Neural progenitor cell (in vitro differentiated cells): ENCODE data around the gene RPRD2. TPM values are rescaled to one million over a fixed set of nuclear protein-coding genes. Genes with fewer than 3 reads are reported as not detected.

Experiments used
- DNase-seq: peaks from one replicate; pipeline ENCODE4 v3.0.0-alpha.2; 2016; ENCODE audit warnings: low spot score
- H2AFZ ChIP-seq: fragments of 200-600 bp; sonication (generic); replicated peaks from 2 replicates; pipeline ENCODE4 v1.6.1; 2016; ENCODE audit warnings: antibody characterized with exemption
- H3F3A ChIP-seq: fragments of 200-600 bp; sonication (generic); 2 replicates; pipeline ENCODE4 v1.6.1; 2016; ENCODE audit warnings: antibody characterized with exemption, low read depth
- H3K27ac ChIP-seq: fragments of 200-600 bp; sonication (generic); 2 replicates; pipeline ENCODE4 v1.5.1; 2016; ENCODE audit warnings: mild to moderate bottlenecking
- H3K27me3 ChIP-seq: fragments of 200-600 bp; sonication (generic); 2 replicates; pipeline ENCODE4 v1.6.1; 2016; ENCODE audit warnings: mild to moderate bottlenecking, moderate library complexity
- H3K36me3 ChIP-seq: fragments of 200-600 bp; sonication (generic); 2 replicates; pipeline ENCODE4 v1.5.1; 2016
- H3K4me1 ChIP-seq: fragments of 200-600 bp; sonication (generic); 2 replicates; pipeline ENCODE4 v1.6.1; 2016; ENCODE audit warnings: mixed run types
- H3K4me2 ChIP-seq: fragments of 200-600 bp; sonication (generic); 2 replicates; pipeline ENCODE4 v1.6.1; 2016
- H3K4me3 ChIP-seq: fragments of 200-600 bp; sonication (generic); 2 replicates; pipeline ENCODE4 v1.5.1; 2016
- H3K79me2 ChIP-seq: fragments of 200-600 bp; sonication (generic); 2 replicates; pipeline ENCODE4 v1.6.1; 2016; ENCODE audit warnings: low read depth
- H3K9ac ChIP-seq: fragments of 200-600 bp; sonication (generic); 2 replicates; pipeline ENCODE4 v1.6.1; 2016
- H3K9me3 ChIP-seq: fragments of 200-600 bp; sonication (generic); 2 replicates; pipeline ENCODE4 v1.5.1; 2016; ENCODE audit warnings: low read depth
- H4K20me1 ChIP-seq: fragments of 200-600 bp; sonication (generic); 2 replicates; pipeline ENCODE4 v1.6.1; 2016; ENCODE audit warnings: low read depth
- H3K27ac Mint-ChIP-seq: 3 replicates; pipeline ENCODE4 v1.8.0; 2021; ENCODE audit warnings: mixed read lengths
- H3K27me3 Mint-ChIP-seq: 2 replicates; pipeline ENCODE4 v1.8.0; 2022; ENCODE audit warnings: low read depth, mild to moderate bottlenecking, inconsistent platforms, moderate library complexity, mixed read lengths; ENCODE audit not compliant: insufficient read depth
- H3K36me3 Mint-ChIP-seq: 3 replicates; pipeline ENCODE4 v1.8.0; 2021; ENCODE audit warnings: mixed read lengths
- H3K4me1 Mint-ChIP-seq: 3 replicates; pipeline ENCODE4 v1.8.0; 2021; ENCODE audit warnings: mixed read lengths
- H3K4me3 Mint-ChIP-seq: 3 replicates; pipeline ENCODE4 v1.8.0; 2021; ENCODE audit warnings: mild to moderate bottlenecking, moderate library complexity, mixed read lengths
- H3K9me3 Mint-ChIP-seq: 3 replicates; pipeline ENCODE4 v1.8.0; 2020; ENCODE audit warnings: mixed read lengths
- EZH2 ChIP-seq: fragments of 200-600 bp; sonication (generic); IDR thresholded peaks from 2 replicates; pipeline ENCODE4 v1.6.1; 2017; ENCODE audit warnings: antibody characterized with exemption, mild to moderate bottlenecking, moderate library complexity
- EZH2phosphoT487 ChIP-seq: fragments of 200-600 bp; sonication (generic); IDR thresholded peaks from 2 replicates; pipeline ENCODE4 v1.6.1; 2017; ENCODE audit warnings: antibody characterized with exemption
- total RNA-seq: library from RNA; depleted of rRNA; stranded (reverse); fragments of >200 nt; gene quantifications from 2 replicates; pipeline ENCODE4 v1.2.3, GENCODE V29; 2015; ENCODE audit warnings: low replicate concordance
- TF ChIP-seq, protein P1 (sequence below): fragments of 200-600 bp; sonication (generic); IDR thresholded peaks from 2 replicates; pipeline ENCODE4 v1.5.1; 2017; ENCODE audit warnings: antibody characterized with exemption, mild to moderate bottlenecking

RPRD2 gene
- total RNA-seq, 1 donor from 2014 or later: 20.0 TPM

DNA sequence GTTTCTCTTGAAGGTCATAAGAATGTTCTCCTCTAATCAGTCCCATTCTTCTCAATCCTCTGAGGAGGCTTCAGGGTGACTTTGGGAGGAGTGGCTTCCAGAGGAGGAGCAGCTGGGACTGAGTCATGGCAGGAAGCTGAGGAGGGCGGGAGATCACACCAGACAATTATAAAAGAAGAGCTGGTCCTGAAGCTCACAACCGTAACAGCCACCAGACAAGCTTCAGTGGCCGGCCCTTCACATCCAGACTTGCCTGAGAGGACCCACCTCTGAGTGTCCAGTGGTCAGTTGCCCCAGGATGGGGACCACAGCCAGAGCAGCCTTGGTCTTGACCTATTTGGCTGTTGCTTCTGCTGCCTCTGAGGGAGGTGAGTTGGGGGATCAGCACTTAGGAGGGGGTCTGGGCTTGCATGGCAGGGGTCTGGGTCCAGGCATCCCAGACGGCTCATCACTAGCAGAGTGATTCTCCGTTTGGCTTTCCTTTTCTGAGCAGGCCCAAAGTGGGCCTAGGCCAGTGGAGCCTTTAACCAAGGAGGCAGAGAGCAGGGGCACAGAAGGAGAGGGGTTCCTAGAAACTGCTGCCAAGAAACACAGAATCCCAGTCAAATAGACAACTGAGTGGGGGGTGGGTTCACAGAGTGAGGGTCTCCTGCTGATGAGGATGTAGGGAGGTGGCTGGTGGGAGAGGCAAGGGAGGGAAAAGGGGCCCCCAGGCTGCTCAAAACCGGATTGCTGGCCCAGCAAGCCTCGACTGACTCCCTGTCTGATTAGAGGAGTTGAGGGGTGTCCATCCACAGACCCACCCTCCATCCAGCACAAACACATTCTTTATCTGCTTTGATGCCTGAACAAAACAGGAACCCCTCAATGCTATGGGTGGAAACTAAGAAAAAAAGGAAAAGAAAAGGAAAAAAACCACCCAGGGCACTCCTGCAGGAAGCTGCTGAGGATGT, 144.2 kb downstream of the RPRD2 start, which contains the start of gene ECM1:
ECM1 (plus strand) TSS at position 198 of the 953 bp plus-strand sequence; CDS start at position 299, 101 bp downstream.
- Mint-ChIP-seq H3K4me1 (peaks cover 42% of the 10 kb centered on the region), H3K36me3 (peaks cover 40% of the 10 kb centered on the region), H3K4me3 (peak within 1 kb of the TSS; percentile 39), H3K27me3 (peaks cover 10% of the 10 kb centered on the region), H3K27ac (peak within 1 kb of the TSS; percentile 90), H3K9me3 (no peaks in the 10 kb centered on the region)
- Histone ChIP-seq H4K20me1 (peaks cover 3% of the 10 kb centered on the region), H2AFZ (no peak within 1 kb of the TSS), H3K9ac (no peak within 1 kb of the TSS), H3K4me1 (peaks cover 3% of the 10 kb centered on the region), H3K9me3 (no peaks in the 10 kb centered on the region), H3K79me2 (no peaks in the 10 kb centered on the region), H3K27ac (no peak within 1 kb of the TSS), H3K36me3 (no peaks in the 10 kb centered on the region), H3F3A (peaks cover 14% of the 10 kb centered on the region), H3K27me3 (no peaks in the 10 kb centered on the region), H3K4me2 (no peak within 1 kb of the TSS), H3K4me3 (no peak within 1 kb of the TSS)
- no peak for DNase-seq
- TF ChIP-seq EZH2phosphoT487 (no peak), EZH2 (no peak)
- TF ChIP-seq, protein P1, sequence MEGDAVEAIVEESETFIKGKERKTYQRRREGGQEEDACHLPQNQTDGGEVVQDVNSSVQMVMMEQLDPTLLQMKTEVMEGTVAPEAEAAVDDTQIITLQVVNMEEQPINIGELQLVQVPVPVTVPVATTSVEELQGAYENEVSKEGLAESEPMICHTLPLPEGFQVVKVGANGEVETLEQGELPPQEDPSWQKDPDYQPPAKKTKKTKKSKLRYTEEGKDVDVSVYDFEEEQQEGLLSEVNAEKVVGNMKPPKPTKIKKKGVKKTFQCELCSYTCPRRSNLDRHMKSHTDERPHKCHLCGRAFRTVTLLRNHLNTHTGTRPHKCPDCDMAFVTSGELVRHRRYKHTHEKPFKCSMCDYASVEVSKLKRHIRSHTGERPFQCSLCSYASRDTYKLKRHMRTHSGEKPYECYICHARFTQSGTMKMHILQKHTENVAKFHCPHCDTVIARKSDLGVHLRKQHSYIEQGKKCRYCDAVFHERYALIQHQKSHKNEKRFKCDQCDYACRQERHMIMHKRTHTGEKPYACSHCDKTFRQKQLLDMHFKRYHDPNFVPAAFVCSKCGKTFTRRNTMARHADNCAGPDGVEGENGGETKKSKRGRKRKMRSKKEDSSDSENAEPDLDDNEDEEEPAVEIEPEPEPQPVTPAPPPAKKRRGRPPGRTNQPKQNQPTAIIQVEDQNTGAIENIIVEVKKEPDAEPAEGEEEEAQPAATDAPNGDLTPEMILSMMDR: no peak

DNA sequence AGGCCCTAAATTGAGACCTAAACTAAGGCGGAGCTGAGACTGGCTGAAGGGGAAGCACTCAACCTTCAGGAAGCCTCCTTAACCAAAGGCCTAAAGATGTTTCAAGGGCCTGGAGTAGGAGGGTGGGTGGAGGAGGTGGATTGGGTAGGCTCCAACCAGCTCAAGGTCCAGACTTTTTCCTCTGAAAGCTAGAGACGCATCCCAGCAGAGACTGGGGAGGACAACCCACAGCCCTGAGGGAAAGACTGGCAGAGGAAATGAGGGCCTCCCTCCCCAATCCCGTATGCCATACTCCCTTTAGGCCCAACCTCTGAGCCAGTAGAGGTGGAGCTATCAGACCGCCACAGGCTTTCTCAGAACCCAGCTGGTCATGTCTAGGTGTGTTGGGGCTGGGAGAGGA, 145.0 kb downstream of the RPRD2 start:
- TF ChIP-seq, protein P1: no peak
- TF ChIP-seq EZH2phosphoT487 (no peak), EZH2 (no peak)
- no peak overlapping the region for H3K9ac ChIP-seq
- Mint-ChIP-seq H3K27ac (no peak overlapping the region), H3K9me3 (no peaks in the 10 kb centered on the region), H3K4me1 (peaks cover 46% of the 10 kb centered on the region), H3K4me3 (no peak overlapping the region), H3K27me3 (peaks cover 9% of the 10 kb centered on the region), H3K36me3 (peaks cover 41% of the 10 kb centered on the region)
- H3F3A ChIP-seq: peaks cover 14% of the 10 kb centered on the region
- no peaks in the 10 kb centered on the region for H3K36me3 ChIP-seq
- no peak for DNase-seq
- H3K4me3 ChIP-seq: no peak overlapping the region
- no peaks in the 10 kb centered on the region for H3K9me3 ChIP-seq
- peaks cover 3% of the 10 kb centered on the region for H4K20me1 ChIP-seq
- no peak overlapping the region for H2AFZ ChIP-seq
- H3K4me1 ChIP-seq: peaks cover 3% of the 10 kb centered on the region
- H3K27ac ChIP-seq: no peak overlapping the region
- no peaks in the 10 kb centered on the region for H3K79me2 ChIP-seq
- no peak overlapping the region for H3K4me2 ChIP-seq
- H3K27me3 ChIP-seq: no peaks in the 10 kb centered on the region

DNA sequence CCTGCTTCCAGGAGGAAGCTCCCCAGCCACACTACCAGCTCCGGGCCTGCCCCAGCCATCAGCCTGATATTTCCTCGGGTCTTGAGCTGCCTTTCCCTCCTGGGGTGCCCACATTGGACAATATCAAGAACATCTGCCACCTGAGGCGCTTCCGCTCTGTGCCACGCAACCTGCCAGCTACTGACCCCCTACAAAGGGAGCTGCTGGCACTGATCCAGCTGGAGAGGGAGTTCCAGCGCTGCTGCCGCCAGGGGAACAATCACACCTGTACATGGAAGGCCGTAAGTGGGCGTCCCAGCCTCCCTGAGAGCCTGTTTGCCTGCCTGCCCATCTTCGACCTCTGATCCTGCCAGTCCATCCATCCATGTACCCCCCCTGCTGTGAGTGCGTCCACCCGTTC, 147.6 kb downstream of the RPRD2 start:
- Histone ChIP-seq H3K9ac (no peak overlapping the region), H3K36me3 (no peaks in the 10 kb centered on the region), H3F3A (peaks cover 24% of the 10 kb centered on the region), H2AFZ (no peak overlapping the region), H3K4me3 (no peak overlapping the region), H3K27ac (no peak overlapping the region), H3K27me3 (no peaks in the 10 kb centered on the region), H3K4me1 (peaks cover 5% of the 10 kb centered on the region), H3K79me2 (no peaks in the 10 kb centered on the region), H3K9me3 (no peaks in the 10 kb centered on the region), H4K20me1 (no peaks in the 10 kb centered on the region), H3K4me2 (no peak overlapping the region)
- Mint-ChIP-seq H3K4me3 (no peak overlapping the region), H3K9me3 (no peaks in the 10 kb centered on the region), H3K4me1 (peaks cover 37% of the 10 kb centered on the region), H3K36me3 (peaks cover 26% of the 10 kb centered on the region), H3K27ac (no peak overlapping the region), H3K27me3 (peaks cover 9% of the 10 kb centered on the region)
- TF ChIP-seq EZH2phosphoT487 (no peak), EZH2 (no peak)
- TF ChIP-seq, protein P1: no peak
- DNase-seq: no peak
